H9 (cell line): Measurements from ENCODE around the gene SPTBN5. TPM values are rescaled to one million over a fixed set of nuclear protein-coding genes. Genes with fewer than 3 reads are reported as not detected.

Experiments used
- DNase-seq: peaks from one replicate; pipeline ENCODE4 v3.0.0-alpha.2; 2017
- H2AFZ ChIP-seq: one replicate; pipeline ENCODE4 v1.6.1; 2013; ENCODE audit warnings: mild to moderate bottlenecking, low read length, control low read depth, moderate library complexity
- H2AK5ac ChIP-seq: 2 replicates; pipeline ENCODE4 v1.6.1; 2013; ENCODE audit warnings: low read length, control low read depth, mixed read lengths; ENCODE audit not compliant: insufficient read length
- H2BK120ac ChIP-seq: one replicate; pipeline ENCODE4 v1.6.1; 2013; ENCODE audit warnings: low read depth, mild to moderate bottlenecking, low read length, control low read depth, inconsistent platforms; ENCODE audit not compliant: poor library complexity, severe bottlenecking
- H2BK12ac ChIP-seq: 2 replicates; pipeline ENCODE4 v1.6.1; 2013; ENCODE audit warnings: low read length, control low read depth, mixed read lengths, low read depth; ENCODE audit not compliant: insufficient read length
- H2BK15ac ChIP-seq: 2 replicates; pipeline ENCODE4 v1.6.1; 2013; ENCODE audit warnings: low read depth, low read length, control low read depth
- H2BK20ac ChIP-seq: one replicate; pipeline ENCODE4 v1.6.1; 2013; ENCODE audit warnings: low read depth, mild to moderate bottlenecking, low read length, control low read depth, inconsistent platforms; ENCODE audit not compliant: poor library complexity, severe bottlenecking
- H2BK5ac ChIP-seq: 2 replicates; pipeline ENCODE4 v1.6.1; 2013; ENCODE audit warnings: low read length, control low read depth, mixed read lengths; ENCODE audit not compliant: insufficient read length
- H3K14ac ChIP-seq: 2 replicates; pipeline ENCODE4 v1.6.1; 2013; ENCODE audit warnings: low read length, control low read depth; ENCODE audit not compliant: insufficient read depth
- H3K18ac ChIP-seq: 2 replicates; pipeline ENCODE4 v1.6.1; 2013; ENCODE audit warnings: low read depth, mild to moderate bottlenecking, mixed read lengths, low read length, control low read depth; ENCODE audit not compliant: insufficient read length
- H3K23ac ChIP-seq: 2 replicates; pipeline ENCODE4 v1.6.1; 2013; ENCODE audit warnings: low read length, control low read depth, mixed read lengths, low read depth; ENCODE audit not compliant: insufficient read length
- H3K23me2 ChIP-seq: 2 replicates; pipeline ENCODE4 v1.6.1; 2013; ENCODE audit warnings: low read depth, mild to moderate bottlenecking, mixed read lengths, low read length, control low read depth; ENCODE audit not compliant: insufficient read length, poor library complexity, severe bottlenecking
- H3K27ac ChIP-seq: 2 replicates; pipeline ENCODE4 v1.5.1; 2013; ENCODE audit warnings: low read length, control low read depth, mixed read lengths, low read depth; ENCODE audit not compliant: insufficient read length
- H3K27me3 ChIP-seq: 2 replicates; pipeline ENCODE4 v1.6.1; 2013; ENCODE audit warnings: low read length, control low read depth, inconsistent platforms; ENCODE audit not compliant: insufficient read depth
- H3K4ac ChIP-seq: 2 replicates; pipeline ENCODE4 v1.6.1; 2013; ENCODE audit warnings: low read depth, mild to moderate bottlenecking, control low read depth, inconsistent platforms, low read length, moderate library complexity
- H3K4me1 ChIP-seq: 2 replicates; pipeline ENCODE4 v1.6.1; 2013; ENCODE audit warnings: low read length, control low read depth, inconsistent platforms; ENCODE audit not compliant: insufficient read depth
- H3K4me2 ChIP-seq: 2 replicates; pipeline ENCODE4 v1.6.1; 2013; ENCODE audit warnings: low read length, control low read depth, mixed read lengths; ENCODE audit not compliant: insufficient read length, insufficient read depth
- H3K56ac ChIP-seq: 2 replicates; pipeline ENCODE4 v1.6.1; 2013; ENCODE audit warnings: low read depth, mild to moderate bottlenecking, mixed read lengths, low read length, control low read depth; ENCODE audit not compliant: insufficient read length
- H3K79me1 ChIP-seq: 2 replicates; pipeline ENCODE4 v1.6.1; 2013; ENCODE audit warnings: low read depth, mild to moderate bottlenecking, moderate library complexity, low read length, control low read depth, inconsistent platforms; ENCODE audit not compliant: insufficient read depth, poor library complexity, severe bottlenecking
- H3K79me2 ChIP-seq: 2 replicates; pipeline ENCODE4 v1.6.1; 2013; ENCODE audit warnings: low read length, control low read depth, inconsistent platforms; ENCODE audit not compliant: insufficient read depth
- H3K9ac ChIP-seq: 2 replicates; pipeline ENCODE4 v1.6.1; 2013; ENCODE audit warnings: low read length, control low read depth, mixed read lengths; ENCODE audit not compliant: insufficient read length; ENCODE audit errors: extremely low read depth
- H3K9me3 ChIP-seq: one replicate; pipeline ENCODE4 v1.6.1; 2013; ENCODE audit warnings: low read depth, low read length, inconsistent platforms; ENCODE audit not compliant: control insufficient read depth
- H3T11ph ChIP-seq: one replicate; pipeline ENCODE4 v1.6.1; 2013; ENCODE audit warnings: mild to moderate bottlenecking, low read length, control low read depth, inconsistent platforms
- H4K20me1 ChIP-seq: one replicate; pipeline ENCODE4 v1.6.1; 2013; ENCODE audit not compliant: control insufficient read depth, insufficient read length, insufficient read depth
- H4K5ac ChIP-seq: 2 replicates; pipeline ENCODE4 v1.6.1; 2013; ENCODE audit warnings: low read depth, mild to moderate bottlenecking, mixed read lengths, low read length, control low read depth; ENCODE audit not compliant: insufficient read length
- H4K8ac ChIP-seq: replicated peaks from 2 replicates; pipeline ENCODE4 v1.6.1; 2013; ENCODE audit warnings: low read length, control low read depth, mixed read lengths, low read depth; ENCODE audit not compliant: insufficient read length
- H4K91ac ChIP-seq: 2 replicates; pipeline ENCODE4 v1.6.1; 2013; ENCODE audit warnings: low read depth, mild to moderate bottlenecking, moderate library complexity, mixed read lengths, low read length, control low read depth; ENCODE audit not compliant: insufficient read length
- H3K27ac Mint-ChIP-seq, 3 experiments: 2 replicates in 2 of 3; 3 replicates in 1 of 3; pipeline ENCODE4 v1.8.0; 2020 to 2021; ENCODE audit warnings: mixed read lengths in 3 of 3, mild to moderate bottlenecking in 1 of 3, moderate library complexity in 1 of 3
- H3K27me3 Mint-ChIP-seq: 2 replicates; pipeline ENCODE4 v1.8.0; 2021; ENCODE audit warnings: low read depth, mild to moderate bottlenecking, moderate library complexity, mixed read lengths
- H3K36me3 Mint-ChIP-seq, 3 experiments: 2 replicates in 2 of 3; 3 replicates in 1 of 3; pipeline ENCODE4 v1.8.0; 2020 to 2021; ENCODE audit warnings: low read depth in 3 of 3, mixed read lengths in 3 of 3; ENCODE audit not compliant: insufficient read depth in 1 of 3
- H3K4me1 Mint-ChIP-seq, 2 experiments: 2 replicates each; pipeline ENCODE4 v1.8.0; 2020; ENCODE audit warnings: mixed read lengths in 2 of 2
- H3K4me3 Mint-ChIP-seq, 2 experiments: 2 replicates in 1 of 2; 3 replicates in 1 of 2; pipeline ENCODE4 v1.8.0; 2020 to 2021; ENCODE audit warnings: mild to moderate bottlenecking in 2 of 2, mixed read lengths in 2 of 2, moderate library complexity in 1 of 2
- H3K9me3 Mint-ChIP-seq, 2 experiments: 2 replicates in 1 of 2; 3 replicates in 1 of 2; pipeline ENCODE4 v1.8.0; 2020; ENCODE audit warnings: mild to moderate bottlenecking in 2 of 2, mixed read lengths in 2 of 2, moderate library complexity in 1 of 2
- WGBS: extraction: QIAGEN DNeasy Blood & Tissue Kit; methylation state at CpG from one replicate; pipeline ENCODE4 v1.1.7; 2013; ENCODE audit warnings: missing lambda C conversion rate, low lambda C conversion rate, mixed read lengths; ENCODE audit not compliant: insufficient read length; ENCODE audit errors: extremely low coverage; 5-methylcytosine and 5-hydroxymethylcytosine counted together
- total RNA-seq: library from RNA; stranded (reverse); gene quantifications from 2 replicates; pipeline ENCODE4 v1.2.1, GENCODE V29; 2021
- TF ChIP-seq, protein P1 (sequence below): fragments of 200-600 bp; sonication (generic); conservative IDR thresholded peaks from 3 replicates; pipeline ENCODE4 v1.8.0; 2021; ENCODE audit warnings: antibody characterized with exemption, mild to moderate bottlenecking

The SPTBN5 gene
- total RNA-seq, 1 experiment from 2014 or later = 0.90 TPM

DNA sequence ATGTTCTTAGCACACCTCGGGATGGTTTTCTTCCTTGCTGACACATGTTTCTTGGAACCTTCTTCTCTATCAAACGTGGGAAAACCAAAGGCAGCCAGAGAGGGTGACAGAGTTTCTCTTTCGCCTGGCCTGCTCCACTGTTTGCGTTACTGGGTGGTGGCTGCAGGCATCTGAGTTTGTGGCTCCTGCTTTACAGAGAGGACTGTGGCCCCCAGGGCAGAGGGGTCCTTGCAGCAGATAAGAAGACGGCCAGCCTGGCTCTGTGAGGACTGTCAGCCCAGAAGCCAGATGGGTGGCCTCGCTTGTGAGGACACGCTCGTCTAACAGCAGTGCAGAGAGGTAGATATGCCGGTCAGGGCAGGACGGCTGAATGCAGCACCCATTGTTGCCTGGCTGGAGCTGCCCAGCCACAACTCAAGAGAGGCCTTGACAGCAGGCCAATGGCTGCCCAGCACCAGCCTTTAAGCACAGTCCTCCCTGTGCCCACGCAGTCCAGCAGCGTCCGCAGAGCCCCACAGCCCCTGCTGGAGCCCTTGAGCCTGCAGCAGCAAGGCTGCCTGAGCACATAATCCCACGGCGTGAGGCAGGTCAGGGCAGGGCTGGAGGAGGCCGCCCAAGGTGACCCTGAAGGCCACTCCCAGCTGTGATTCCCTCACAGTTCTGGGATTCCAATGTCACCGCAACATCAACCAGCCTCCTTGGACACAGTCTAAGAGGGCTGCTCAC is 15.0 kb upstream of the SPTBN5 start:
- Mint-ChIP-seq H3K27me3 (no peaks in the 10 kb centered on the region), H3K4me3 (no peak overlapping the region), H3K9me3 (no peaks in the 10 kb centered on the region), H3K4me1 (peaks cover 3% of the 10 kb centered on the region in 2 experiments), H3K27ac (peak overlapping the region in 1 of 3 experiments; percentile 57; a peak in 2 of 7 replicates), H3K36me3 (peaks cover 18 to 53% (median 36%) of the 10 kb centered on the region in 3 experiments; a peak in 6 of 7 replicates)
- Histone ChIP-seq H3K9me3 (no peaks in the 10 kb centered on the region), H4K8ac (no peak overlapping the region), H2BK5ac (no peak overlapping the region), H2AK5ac (no peak overlapping the region), H3K79me2 (no peaks in the 10 kb centered on the region), H3K18ac (no peak overlapping the region), H3K4ac (no peak overlapping the region), H4K5ac (no peak overlapping the region), H3K23ac (no peak overlapping the region), H3K4me2 (no peak overlapping the region), H3K14ac (no peak overlapping the region), H3K9ac (no peak overlapping the region), H3K4me1 (no peaks in the 10 kb centered on the region), H4K20me1 (peaks cover 3% of the 10 kb centered on the region), H2BK15ac (no peak overlapping the region), H3T11ph (no peak overlapping the region), H3K27ac (no peak overlapping the region), H2AFZ (no peak overlapping the region), H3K56ac (no peak overlapping the region), H2BK120ac (no peak overlapping the region), H2BK20ac (no peak overlapping the region), H4K91ac (no peak overlapping the region), H3K23me2 (no peaks in the 10 kb centered on the region), H3K79me1 (no peaks in the 10 kb centered on the region), H3K27me3 (no peaks in the 10 kb centered on the region), H2BK12ac (no peak overlapping the region)
- WGBS = no CpG with 5 or more reads among the region's 17 CpGs
- TF ChIP-seq, protein P1, sequence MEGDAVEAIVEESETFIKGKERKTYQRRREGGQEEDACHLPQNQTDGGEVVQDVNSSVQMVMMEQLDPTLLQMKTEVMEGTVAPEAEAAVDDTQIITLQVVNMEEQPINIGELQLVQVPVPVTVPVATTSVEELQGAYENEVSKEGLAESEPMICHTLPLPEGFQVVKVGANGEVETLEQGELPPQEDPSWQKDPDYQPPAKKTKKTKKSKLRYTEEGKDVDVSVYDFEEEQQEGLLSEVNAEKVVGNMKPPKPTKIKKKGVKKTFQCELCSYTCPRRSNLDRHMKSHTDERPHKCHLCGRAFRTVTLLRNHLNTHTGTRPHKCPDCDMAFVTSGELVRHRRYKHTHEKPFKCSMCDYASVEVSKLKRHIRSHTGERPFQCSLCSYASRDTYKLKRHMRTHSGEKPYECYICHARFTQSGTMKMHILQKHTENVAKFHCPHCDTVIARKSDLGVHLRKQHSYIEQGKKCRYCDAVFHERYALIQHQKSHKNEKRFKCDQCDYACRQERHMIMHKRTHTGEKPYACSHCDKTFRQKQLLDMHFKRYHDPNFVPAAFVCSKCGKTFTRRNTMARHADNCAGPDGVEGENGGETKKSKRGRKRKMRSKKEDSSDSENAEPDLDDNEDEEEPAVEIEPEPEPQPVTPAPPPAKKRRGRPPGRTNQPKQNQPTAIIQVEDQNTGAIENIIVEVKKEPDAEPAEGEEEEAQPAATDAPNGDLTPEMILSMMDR = no peak
- DNase-seq = no peak
